Immature natural killer cell (primary cell): ENCODE data around the gene HDAC10. TPM values are rescaled to one million over a fixed set of nuclear protein-coding genes. Genes with fewer than 3 reads are reported as not detected.

Source experiments
- DNase-seq, 3 donors: peaks; one replicate each; pipeline ENCODE4 v3.0.0; 2022; ENCODE audit warnings: mixed read lengths in 1 of 3
- H3K27ac Mint-ChIP-seq, 6 donors: one replicate each; pipeline ENCODE4 v1.8.0; 2020; ENCODE audit warnings: mixed read lengths in 6 of 6, mild to moderate bottlenecking in 5 of 6, inconsistent platforms in 4 of 6, moderate library complexity in 3 of 6
- H3K27me3 Mint-ChIP-seq, 3 donors: one replicate each; pipeline ENCODE4 v1.8.0; 2020 to 2021; ENCODE audit warnings: low read depth in 3 of 3, mild to moderate bottlenecking in 3 of 3, mixed read lengths in 3 of 3, moderate library complexity in 3 of 3, inconsistent platforms in 1 of 3
- H3K36me3 Mint-ChIP-seq, 3 donors: one replicate each; pipeline ENCODE4 v1.8.0; 2020; ENCODE audit warnings: mixed read lengths in 3 of 3, inconsistent platforms in 2 of 3, mild to moderate bottlenecking in 2 of 3
- H3K4me1 Mint-ChIP-seq, 2 donors: one replicate each; pipeline ENCODE4 v1.8.0; 2020; ENCODE audit warnings: inconsistent platforms in 2 of 2, mild to moderate bottlenecking in 2 of 2, mixed read lengths in 2 of 2, moderate library complexity in 1 of 2
- H3K4me3 Mint-ChIP-seq, 5 donors: one replicate each; pipeline ENCODE4 v1.8.0; 2020; ENCODE audit warnings: mild to moderate bottlenecking in 5 of 5, mixed read lengths in 5 of 5, inconsistent platforms in 3 of 5, moderate library complexity in 3 of 5
- H3K9me3 Mint-ChIP-seq, 6 donors: one replicate each; pipeline ENCODE4 v1.8.0; 2020; ENCODE audit warnings: mild to moderate bottlenecking in 6 of 6, mixed read lengths in 6 of 6, inconsistent platforms in 4 of 6, moderate library complexity in 3 of 6
- polyA plus RNA-seq, 3 donors: library from polyadenylated mRNA; unstranded; fragments of 300-500 nt; fragmentation: Illumina TruSeq; gene quantifications; one replicate each; pipeline ENCODE4 v1.2.3, GENCODE V29; 2021

Gene HDAC10, protein sequence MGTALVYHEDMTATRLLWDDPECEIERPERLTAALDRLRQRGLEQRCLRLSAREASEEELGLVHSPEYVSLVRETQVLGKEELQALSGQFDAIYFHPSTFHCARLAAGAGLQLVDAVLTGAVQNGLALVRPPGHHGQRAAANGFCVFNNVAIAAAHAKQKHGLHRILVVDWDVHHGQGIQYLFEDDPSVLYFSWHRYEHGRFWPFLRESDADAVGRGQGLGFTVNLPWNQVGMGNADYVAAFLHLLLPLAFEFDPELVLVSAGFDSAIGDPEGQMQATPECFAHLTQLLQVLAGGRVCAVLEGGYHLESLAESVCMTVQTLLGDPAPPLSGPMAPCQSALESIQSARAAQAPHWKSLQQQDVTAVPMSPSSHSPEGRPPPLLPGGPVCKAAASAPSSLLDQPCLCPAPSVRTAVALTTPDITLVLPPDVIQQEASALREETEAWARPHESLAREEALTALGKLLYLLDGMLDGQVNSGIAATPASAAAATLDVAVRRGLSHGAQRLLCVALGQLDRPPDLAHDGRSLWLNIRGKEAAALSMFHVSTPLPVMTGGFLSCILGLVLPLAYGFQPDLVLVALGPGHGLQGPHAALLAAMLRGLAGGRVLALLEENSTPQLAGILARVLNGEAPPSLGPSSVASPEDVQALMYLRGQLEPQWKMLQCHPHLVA
- 10 to 100 TPM in 2 of 3 donors, 1 to 10 TPM in 1; 10.0 to 13.4 (median 11.2) TPM for polyA plus RNA-seq

DNA sequence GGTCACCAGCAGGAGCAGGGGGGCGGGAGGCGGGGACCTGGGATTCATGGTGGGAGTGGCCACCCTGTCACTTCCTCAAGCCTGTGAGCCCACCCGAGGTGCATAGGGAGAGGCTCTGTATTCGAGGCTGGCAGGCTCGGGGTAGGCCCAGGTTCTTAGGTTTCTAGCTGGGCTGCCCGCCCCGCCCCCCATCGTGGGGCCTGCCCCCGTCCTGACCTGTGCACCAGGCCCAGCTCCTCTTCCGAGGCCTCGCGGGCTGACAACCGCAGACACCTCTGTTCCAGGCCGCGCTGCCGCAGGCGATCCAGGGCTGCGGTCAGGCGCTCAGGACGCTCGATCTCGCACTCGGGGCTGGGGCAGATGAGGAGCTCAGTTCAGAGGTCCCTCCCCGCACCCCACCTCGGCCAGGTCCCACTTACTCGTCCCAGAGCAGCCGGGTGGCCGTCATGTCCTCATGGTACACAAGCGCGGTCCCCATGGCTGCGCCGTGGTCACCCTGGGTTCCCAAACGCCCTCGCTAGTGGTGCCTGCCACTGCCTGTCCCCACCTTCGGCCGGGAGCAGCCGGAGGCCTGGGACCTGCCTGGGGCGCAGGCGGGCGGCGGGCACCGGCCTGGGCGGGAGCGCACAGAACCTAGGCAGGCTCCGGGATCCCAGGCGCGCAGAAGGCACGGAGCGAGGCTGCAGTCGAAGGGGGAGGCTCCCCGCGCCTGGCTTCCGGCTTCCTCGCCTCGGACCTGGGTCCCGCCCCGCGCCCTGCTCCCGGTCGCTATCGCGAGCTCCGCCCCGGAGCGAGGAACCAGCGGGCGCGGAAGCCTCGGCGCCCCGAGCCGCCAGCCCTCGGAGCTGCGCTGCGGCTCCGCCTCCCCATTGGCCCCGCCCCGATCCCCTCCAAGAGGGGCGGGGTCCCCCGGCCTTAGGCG lies at the start of gene HDAC10:
TSS of gene HDAC10 (minus strand) at position 711 of the 922 bp plus-strand sequence. CDS start at position 478, 233 bp downstream.
- DNase-seq = peak; percentile 67 to 73 (median 72)
- H3K4me1 Mint-ChIP-seq = peaks cover 0 to 28% of the 10 kb centered on the region in 2 donors
- H3K36me3 Mint-ChIP-seq = no peaks in the 10 kb centered on the region
- peak within 1 kb of the TSS; percentile 44 to 84 (median 77) for H3K27ac Mint-ChIP-seq
- no peaks in the 10 kb centered on the region for H3K9me3 Mint-ChIP-seq
- peak within 1 kb of the TSS; percentile 81 to 87 (median 83) for H3K4me3 Mint-ChIP-seq
- H3K27me3 Mint-ChIP-seq = peaks cover 2 to 9% (median 2%) of the 10 kb centered on the region in 3 donors

DNA sequence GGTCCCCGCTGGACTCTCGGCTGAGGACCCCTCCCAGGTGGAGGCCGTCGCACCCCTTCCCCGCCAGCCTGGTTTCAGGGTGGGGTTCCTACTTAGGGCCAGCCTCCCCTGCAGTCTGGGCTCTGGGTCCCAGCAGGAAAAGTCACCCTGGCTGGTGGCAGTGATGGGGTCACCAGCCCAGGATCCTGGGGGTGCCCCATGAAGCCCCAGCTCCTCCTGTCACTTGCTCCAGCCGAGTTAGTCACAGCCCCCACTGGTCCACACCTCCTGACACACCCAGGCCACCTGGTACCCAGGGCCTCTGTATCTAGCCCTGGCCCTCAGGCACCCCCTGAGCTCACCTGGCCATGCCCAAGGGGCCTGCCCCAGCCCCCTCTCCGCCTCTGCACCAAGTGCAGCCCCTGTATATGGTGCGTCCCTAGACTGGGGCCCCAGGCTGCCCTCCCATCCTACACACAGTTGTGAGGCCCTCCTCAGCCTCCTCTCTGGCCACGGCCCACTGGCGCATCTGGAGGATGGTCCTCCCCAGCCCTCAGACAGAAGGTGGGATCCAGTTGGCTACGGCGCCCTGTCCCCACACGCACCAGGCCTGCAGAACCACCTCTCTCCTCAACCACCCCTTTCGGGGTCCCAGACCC lies 49.7 kb upstream of the HDAC10 start:
- Mint-ChIP-seq H3K9me3 (no peaks in the 10 kb centered on the region), H3K4me3 (no peak overlapping the region), H3K36me3 (no peaks in the 10 kb centered on the region), H3K4me1 (no peaks in the 10 kb centered on the region), H3K27ac (no peak overlapping the region), H3K27me3 (peaks cover 2 to 9% (median 2%) of the 10 kb centered on the region in 3 donors)
- DNase-seq = no peak

DNA sequence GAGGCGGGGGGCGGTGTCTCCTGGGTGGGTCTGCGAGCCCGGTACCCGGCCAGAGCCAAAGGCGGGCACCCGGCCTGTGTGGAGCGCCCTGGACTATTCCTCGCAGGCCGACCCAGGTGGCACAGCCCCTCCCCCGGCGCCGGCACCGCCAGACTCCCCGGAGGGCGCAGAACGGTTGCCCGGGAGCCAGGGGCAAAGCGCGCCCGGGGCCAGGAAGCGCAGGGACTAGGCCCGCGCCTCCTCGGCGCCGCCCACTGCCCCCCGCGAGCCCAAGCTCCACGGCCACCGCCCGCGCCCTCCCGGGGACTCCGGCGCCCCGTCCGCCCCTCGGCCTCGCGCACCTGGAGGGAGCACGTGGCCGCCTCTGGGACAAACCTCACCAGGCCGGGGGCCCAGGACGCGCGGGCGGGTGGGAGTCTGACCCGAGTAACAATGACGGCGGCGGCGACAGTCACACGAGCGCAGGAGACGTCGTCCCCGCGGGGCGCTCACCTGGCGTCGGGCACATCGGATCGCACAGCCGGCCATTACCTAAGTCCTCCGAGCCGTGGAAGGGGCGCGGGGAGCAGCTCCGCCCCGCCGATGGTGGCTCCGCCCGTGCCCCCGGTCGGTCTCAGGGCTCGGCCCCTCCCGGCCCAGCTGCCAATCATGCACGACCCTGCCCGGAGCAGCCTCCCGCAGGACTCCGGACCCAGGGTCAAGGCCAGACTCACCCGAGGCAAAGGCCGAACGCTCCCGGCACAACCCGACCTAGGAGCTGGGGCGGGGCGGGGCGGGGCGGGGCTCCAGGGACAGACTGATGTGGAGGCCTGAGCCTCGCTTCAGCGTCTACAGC lies 48.9 kb upstream of the HDAC10 start:
- no peak overlapping the region for H3K27ac Mint-ChIP-seq
- H3K36me3 Mint-ChIP-seq = no peaks in the 10 kb centered on the region
- H3K4me1 Mint-ChIP-seq = no peaks in the 10 kb centered on the region
- no peaks in the 10 kb centered on the region for H3K9me3 Mint-ChIP-seq
- DNase-seq = no peak
- peaks cover 2 to 9% (median 2%) of the 10 kb centered on the region in 3 donors for H3K27me3 Mint-ChIP-seq
- H3K4me3 Mint-ChIP-seq = no peak overlapping the region

DNA sequence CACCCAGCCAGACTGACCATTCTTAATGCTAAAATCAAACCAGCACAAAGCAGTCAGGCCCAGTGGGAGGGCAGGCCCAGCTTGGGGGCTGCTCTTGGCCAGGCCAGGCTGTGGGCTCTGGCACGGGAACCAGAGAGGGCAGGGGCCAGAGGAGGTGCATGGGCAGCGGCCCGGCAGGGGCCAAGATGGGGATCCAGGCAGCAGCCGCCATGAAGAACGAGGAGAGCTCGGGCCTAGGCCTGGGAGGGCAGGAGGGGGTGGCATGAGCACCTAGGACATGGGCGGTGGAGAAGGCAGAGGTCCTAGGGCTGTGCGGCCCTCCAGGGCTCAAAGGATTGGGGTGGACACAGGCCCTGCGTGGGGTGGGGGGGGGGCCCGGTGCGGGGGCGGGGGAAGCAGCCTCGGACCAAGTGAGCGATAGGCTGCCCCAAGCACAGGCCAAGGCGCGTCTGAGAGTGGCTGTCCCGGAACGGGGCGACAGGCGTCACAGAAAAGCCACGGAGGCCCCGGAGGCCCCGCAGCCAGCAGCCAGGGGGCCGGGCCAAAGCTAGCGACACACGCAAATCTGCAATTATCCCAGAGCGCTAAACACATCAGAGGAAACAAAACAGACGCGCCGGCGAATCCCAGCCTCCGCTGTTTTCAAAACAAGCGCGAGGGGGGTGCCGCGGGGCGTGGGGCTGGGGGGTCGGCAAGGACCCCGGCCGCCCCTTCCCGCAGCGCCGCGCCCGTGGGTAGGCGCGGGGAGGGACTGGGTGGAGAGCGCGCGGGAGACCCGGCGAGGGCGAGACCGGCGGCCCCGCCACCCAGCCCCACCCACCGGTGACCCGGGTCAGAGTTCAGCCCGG lies 48.1 kb upstream of the HDAC10 start:
- Mint-ChIP-seq H3K4me1 (no peaks in the 10 kb centered on the region), H3K36me3 (no peaks in the 10 kb centered on the region), H3K27ac (no peak overlapping the region), H3K9me3 (no peaks in the 10 kb centered on the region), H3K27me3 (peaks cover 2 to 7% (median 2%) of the 10 kb centered on the region in 3 donors), H3K4me3 (no peak overlapping the region)
- DNase-seq = no peak

DNA sequence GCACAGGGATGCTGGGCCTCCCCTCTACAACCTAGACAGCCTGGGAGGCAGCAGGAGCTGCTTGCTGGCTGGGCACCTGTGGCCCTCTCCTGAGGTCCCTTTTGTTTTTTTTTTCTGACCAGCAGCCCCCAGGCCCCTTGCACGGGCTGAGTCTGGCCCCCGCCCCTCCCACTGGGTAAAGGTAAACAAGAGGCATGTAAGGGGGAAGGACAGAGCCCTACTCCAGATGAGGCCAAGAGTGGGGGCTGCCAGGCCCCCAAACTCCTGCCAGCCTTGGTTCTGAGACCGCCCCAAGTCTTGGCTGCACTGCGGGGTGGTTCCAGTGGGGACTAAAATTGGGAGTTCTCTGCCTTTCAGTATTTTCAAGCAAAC lies 47.2 kb upstream of the HDAC10 start:
- H3K36me3 Mint-ChIP-seq = no peaks in the 10 kb centered on the region

DNA sequence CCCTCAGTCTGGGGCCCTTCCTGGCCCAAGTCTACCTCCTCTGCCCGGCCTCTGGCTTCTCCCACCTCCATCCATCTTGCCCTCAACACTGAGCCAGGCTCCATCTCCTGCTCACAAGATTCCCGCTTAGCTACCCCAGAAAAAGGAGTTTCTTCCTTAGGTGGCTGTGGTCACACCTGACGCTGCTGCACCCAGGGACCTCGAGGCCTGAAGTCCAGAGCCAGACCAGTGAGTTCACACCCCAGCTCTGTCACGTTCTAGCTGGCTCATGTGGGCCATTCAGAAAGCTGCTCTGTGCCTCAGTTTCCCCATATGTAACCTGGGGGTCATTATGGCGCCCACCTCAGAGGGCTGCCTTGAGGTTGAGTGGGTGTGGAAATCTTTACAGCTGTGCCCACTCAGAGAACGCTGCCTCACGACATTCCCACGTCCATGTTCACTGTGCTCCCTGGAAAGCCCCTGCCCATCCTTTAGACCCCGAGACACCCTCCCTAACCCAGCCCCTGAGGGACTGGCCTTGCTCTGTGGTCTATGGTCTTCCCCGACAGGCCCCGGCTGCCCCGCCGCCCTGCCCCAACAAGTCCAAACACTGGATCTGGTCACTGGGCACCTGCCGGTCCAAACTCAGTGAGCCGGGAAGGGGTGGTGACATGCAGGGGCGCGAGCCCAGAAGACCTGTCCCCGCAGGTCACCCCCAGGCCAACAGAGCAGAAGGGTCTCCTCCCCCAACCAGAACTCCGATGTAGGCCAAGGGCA lies 46.6 kb upstream of the HDAC10 start:
- DNase-seq = no peak
- no peaks in the 10 kb centered on the region for H3K4me1 Mint-ChIP-seq
- H3K27ac Mint-ChIP-seq = no peak overlapping the region
- peak overlapping the region in 1 of 5 donors; percentile 28 for H3K4me3 Mint-ChIP-seq
- H3K9me3 Mint-ChIP-seq = no peaks in the 10 kb centered on the region
- H3K27me3 Mint-ChIP-seq = peaks cover 2 to 7% (median 2%) of the 10 kb centered on the region in 3 donors
- no peaks in the 10 kb centered on the region for H3K36me3 Mint-ChIP-seq

More for the DNA sequence above, 47.2 kb upstream of the HDAC10 start:
- H3K27ac Mint-ChIP-seq = no peak overlapping the region
- H3K4me1 Mint-ChIP-seq = no peaks in the 10 kb centered on the region
- H3K9me3 Mint-ChIP-seq = no peaks in the 10 kb centered on the region
- H3K4me3 Mint-ChIP-seq = no peak overlapping the region
- DNase-seq = no peak
- peaks cover 2 to 7% (median 2%) of the 10 kb centered on the region in 3 donors for H3K27me3 Mint-ChIP-seq

DNA sequence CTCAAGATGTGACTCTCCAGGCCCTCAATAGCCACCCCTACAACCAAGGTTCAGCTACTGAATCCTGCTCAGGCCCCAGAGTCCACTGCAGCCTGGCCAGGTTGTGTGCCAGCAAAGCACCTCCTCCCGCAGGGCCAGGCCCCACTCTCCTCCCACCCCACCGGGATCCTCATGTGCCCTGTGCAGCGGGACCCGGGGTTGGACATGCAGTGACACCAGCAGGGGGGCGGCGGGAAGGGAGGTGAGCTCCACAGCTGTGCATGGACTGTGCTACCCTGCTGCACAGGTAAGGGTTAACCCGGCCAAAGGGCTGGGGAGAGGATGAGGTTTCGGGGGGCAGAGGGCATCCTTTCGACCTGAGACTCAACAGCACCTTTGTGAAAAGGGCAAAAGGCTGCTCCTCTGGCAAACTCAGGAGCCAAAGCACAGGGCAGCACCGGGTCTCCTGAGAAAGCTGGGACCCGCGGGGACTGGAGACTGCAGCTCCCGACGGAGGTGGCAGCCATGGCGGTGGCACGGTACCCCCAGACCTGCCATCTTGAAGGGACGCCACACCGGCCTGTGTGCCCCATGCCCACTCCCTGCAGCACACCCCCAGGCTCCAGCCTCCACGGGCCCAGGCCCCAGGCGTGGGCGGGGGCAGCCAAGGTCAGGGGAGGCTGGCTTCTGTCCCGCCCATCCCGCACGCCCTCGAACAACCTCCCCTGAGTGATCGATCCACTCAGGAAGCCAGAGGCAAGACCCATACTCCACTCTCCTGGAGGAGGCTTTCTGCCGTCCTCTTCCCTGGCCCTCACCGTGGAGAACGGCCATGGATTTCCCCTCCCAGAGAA lies 45.8 kb upstream of the HDAC10 start:
- H3K9me3 Mint-ChIP-seq = no peaks in the 10 kb centered on the region
- H3K27ac Mint-ChIP-seq = no peak overlapping the region
- no peaks in the 10 kb centered on the region for H3K36me3 Mint-ChIP-seq
- DNase-seq = no peak
- peaks cover 0 to 2% of the 10 kb centered on the region in 2 donors for H3K4me1 Mint-ChIP-seq
- no peak overlapping the region for H3K4me3 Mint-ChIP-seq
- H3K27me3 Mint-ChIP-seq = peaks cover 2 to 6% (median 5%) of the 10 kb centered on the region in 3 donors

DNA sequence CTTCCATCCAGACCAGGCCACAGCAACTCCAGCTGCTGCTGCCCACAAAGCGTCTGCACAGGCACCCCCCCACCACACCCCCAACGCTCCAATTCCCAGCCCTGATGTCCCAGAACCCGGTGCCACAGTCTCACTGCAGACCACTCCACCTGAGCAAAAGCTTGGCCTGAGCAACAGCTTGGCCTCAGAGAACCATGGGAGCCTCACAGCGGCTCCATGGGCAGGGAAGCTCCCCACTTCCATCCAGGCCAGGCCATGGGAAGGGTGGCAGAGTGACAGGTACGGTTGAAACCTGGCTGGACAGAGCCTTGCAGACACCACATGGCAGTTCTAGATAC lies 43.2 kb upstream of the HDAC10 start:
- Mint-ChIP-seq H3K4me3 (no peak overlapping the region), H3K4me1 (peaks cover 0 to 2% of the 10 kb centered on the region in 2 donors), H3K27ac (no peak overlapping the region), H3K27me3 (peaks cover 2 to 5% (median 3%) of the 10 kb centered on the region in 3 donors), H3K36me3 (no peaks in the 10 kb centered on the region), H3K9me3 (no peaks in the 10 kb centered on the region)
- no peak for DNase-seq

DNA sequence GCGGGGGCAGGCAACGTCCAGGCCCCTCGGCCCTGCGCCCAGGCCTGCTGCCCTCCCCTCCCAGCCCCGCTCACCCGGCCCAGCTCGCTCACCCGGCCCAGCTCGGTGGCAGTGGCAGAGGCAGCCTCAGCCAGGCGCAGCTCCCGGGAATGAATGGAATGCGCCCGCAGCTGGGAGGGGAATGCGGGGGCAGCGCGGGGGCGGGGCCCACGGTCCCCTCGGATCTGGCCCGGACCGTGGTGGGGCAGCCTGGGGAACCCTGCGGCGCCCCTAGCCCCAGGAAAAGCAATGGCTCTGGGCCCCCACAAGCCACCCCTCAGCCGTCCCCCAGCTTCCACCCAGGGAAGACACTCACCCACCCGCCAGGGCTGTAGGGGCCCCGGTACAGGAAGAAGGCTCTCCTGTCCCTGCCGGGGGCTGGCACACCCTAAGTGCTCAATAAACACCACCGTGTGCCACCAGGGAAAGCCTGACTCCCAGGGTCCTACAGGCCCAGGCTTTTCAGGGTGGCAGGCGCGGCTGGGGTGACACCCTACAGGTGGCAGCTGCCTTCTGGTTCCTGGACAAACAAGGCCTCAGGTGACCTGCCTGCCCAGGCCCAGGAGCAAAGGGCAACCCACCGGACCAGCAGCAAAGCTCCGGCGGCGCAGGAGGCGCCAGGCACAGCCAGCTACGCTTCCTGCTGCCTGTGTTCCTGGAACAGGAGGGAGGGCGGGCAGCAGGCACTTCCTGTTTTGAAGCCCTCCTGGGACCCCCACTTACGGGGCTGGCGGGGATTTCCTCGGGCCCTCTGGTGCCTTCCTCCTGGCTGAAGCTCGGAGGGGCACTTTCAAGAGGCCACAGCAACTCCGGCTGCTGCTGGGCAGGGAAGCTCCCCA lies 42.6 kb upstream of the HDAC10 start:
- no peaks in the 10 kb centered on the region for H3K36me3 Mint-ChIP-seq
- H3K27me3 Mint-ChIP-seq = peaks cover 2 to 5% (median 3%) of the 10 kb centered on the region in 3 donors
- H3K9me3 Mint-ChIP-seq = no peaks in the 10 kb centered on the region
- no peak overlapping the region for H3K27ac Mint-ChIP-seq
- DNase-seq = no peak
- no peak overlapping the region for H3K4me3 Mint-ChIP-seq
- peaks cover 0 to 2% of the 10 kb centered on the region in 2 donors for H3K4me1 Mint-ChIP-seq
